GM15510 (cell line): Measurements from ENCODE around the gene HOXD4.

Experiments
- POLR2A ChIP-seq: IDR thresholded peaks from 3 replicates; pipeline ENCODE4 v1.6.1; 2011; ENCODE audit warnings: borderline replicate concordance; ENCODE audit not compliant: insufficient read length; ENCODE audit errors: extremely low read depth

The HOXD4 gene

DNA sequence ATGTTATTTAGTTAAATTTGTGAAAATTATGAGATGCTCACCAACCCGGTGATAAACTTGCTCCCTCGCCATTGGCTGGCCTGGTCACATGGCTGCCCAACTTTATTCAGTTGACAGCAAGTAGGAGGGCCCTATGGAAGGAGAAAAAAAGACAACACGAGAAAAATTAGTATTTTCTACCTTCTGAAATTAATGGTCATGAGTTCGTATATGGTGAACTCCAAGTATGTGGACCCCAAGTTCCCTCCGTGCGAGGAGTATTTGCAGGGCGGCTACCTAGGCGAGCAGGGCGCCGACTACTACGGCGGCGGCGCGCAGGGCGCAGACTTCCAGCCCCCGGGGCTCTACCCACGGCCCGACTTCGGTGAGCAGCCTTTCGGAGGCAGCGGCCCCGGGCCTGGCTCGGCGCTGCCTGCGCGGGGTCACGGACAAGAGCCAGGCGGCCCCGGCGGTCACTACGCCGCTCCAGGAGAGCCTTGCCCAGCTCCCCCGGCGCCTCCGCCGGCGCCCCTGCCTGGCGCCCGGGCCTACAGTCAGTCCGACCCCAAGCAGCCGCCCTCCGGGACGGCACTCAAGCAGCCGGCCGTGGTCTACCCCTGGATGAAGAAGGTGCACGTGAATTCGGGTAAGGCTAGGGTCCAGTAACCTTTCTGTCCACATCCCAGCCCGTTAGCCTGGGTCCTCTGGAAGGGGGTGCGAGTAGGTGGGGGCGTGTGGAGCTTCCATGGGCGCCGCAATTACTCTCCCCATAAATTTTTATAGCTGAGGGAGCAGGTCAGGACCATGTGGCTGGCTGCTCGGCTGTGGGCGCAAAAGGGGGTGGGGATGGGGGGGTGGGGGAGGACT, at the start of gene HOXD4:
TSS of gene HOXD4 (plus strand) at position 109 of the 846 bp plus-strand sequence. CDS start at position 193, 84 bp downstream.
- no peak for TF ChIP-seq POLR2A

GRCh38 chr2:176101842-176102241, 49.5 kb upstream of the HOXD4 start:
- TF ChIP-seq POLR2A, result no peak

- no peak for TF ChIP-seq POLR2A
These were observed 49.0 kb upstream of the HOXD4 start for GRCh38 chr2:176102309-176102866.

GRCh38 chr2:176103194-176103593, 48.2 kb upstream of the HOXD4 start:
- TF ChIP-seq POLR2A, result no peak

GRCh38 chr2:176103742-176104315, 47.5 kb upstream of the HOXD4 start:
- no peak for TF ChIP-seq POLR2A

DNA sequence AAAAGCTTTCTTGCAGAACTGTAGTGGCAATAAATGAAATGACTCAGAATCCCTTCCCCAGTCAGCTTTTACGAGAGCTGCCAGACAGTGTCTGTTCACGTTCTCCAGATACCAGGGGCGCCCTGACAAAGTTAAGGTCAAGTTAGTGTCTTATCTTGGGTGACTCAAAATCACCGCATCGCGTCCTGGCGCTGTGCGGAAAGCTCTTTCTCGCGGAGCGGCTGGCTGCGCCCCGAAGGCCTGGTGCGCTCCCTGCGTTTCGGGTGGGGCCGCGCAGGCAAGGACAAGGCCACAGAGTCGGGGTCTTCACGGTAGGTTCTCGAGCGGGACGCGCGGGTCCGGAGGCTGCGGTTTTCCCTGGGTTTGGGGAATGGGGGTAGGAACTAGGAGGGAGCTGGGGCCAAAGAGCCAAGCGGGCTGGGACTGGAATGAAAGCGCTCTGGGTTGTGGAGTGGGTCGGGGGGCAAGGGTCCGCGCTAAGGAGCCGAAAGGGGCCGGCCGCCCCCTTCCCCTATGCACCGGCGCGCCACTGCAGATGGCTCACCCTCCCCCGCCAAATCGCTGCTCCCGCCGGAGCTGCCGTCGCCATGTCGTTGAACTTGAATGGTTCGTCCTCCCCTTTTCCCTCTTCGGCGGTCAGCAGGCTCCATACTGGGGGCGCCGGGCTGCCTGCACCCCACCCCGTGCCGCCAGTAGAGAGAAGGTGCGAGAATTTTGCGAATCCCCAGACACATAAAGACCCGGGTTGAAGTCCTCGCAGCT, 46.9 kb upstream of the HOXD4 start:
- no peak for TF ChIP-seq POLR2A

DNA sequence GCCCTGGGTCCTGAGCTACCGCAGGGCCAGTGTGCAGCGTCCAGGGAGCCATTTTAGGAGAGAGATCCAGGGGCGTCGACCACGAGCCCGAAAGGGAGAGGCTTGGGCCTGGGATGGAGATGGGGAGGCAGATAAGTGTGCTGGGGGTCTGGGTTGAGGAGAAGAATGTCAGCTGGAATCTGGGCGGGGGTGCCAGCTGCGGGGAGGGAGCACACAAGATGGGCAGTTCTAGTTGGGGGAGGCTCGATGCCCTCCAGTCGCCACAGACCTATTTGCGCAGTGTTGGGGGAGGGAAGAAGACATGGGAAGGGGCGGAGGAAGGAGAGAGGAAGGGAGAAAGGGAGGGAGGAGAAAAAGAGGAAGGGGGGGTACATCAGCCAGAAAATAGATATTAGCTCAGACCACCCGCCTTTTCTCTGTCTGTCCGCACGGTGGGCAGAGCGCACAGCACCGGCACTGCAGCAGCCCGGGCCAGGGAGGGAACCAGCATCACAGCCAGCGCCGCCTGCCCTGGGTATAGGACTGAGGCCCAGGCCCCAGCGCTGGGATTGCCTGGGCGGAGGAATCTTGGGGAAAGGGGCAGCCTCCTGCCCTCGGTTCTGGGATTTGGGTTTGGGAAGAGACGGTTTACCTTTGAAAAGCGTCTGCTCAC, 46.1 kb upstream of the HOXD4 start:
- TF ChIP-seq POLR2A, result no peak

DNA sequence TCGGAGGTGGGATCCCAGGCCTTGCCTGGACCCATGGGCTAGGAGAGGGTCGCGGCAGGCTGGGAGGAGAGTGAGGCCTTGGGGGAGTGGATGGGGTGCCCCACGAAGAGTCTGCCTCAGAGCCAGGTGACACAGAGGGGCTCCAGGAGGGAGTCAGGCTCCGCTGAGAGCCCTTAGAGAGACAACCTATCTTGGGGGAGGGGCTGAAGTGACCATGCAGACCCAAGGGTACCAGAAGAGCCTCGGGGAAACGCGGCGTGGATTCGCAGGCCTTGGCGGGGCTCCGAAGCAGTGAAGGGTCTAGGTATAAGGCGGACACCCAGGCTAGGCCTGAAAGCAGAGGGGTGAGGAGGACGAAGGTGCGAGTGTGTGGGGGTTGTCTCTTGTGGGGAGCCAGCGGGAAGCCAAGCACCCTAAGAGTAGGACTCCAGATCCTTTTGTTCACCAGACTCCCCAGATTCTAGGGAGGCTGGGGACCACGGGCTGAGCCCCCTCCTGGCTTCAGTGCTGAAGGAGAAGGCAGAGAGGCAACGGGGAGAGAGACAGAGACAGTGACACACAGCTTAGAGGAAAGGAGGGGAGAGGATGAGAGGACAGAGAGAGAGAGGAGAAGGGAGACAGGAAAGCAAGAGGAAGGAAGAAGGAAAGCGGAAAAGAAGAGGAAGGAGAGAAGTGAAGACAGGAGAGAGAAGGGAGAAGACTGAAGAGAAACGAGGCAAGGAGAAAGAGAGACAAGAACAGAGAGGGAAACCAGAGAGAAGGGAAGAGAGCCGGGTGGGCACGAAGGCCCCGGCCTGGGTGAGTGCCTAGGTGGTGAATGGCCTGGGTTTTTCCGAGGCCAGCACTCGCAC, 45.4 kb upstream of the HOXD4 start:
- no peak for TF ChIP-seq POLR2A

DNA sequence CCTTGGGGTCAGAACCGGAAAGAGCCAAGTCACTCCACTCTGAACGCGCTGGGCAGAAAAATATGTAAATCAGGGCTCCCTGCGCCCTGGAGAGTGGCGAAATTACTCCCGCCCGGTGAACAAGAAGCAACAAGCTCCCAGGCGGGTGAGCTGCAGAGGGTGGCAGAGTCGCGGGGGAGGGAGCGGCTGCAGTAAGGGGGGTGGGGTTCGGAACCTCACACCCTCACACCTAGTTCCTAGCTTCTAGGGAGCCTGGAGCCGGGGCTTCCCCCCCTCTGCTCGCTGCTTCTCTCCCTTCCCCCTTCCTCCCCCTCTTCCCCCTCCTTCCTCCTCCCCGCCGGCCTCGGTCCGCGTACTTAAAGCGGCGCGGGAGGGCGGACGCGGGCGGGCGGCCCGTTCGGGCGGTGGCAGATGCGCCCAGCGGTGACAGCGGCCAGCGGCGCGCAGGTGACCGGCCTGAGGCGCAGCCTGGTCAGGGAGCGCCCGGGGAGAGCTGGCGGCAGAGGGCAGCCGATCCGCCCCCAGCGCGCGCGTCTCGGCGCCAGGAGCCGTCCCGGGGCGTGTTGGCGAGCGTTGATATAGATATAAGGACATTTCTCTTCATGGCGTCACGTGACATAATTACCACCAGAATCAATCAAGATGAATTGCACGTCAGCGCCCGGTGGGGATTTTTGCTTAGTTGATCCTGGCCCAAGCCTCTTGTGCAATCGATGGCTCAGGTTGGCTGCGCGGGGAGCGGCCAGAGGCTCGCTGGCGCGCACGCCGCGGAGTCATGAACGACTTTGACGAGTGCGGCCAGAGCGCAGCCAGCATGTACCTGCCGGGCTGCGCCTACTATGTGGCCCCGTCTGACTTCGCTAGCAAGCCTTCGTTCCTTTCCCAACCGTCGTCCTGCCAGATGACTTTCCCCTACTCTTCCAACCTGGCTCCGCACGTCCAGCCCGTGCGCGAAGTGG, 44.5 kb upstream of the HOXD4 start, which contains the start of gene HOXD11:
TSS of gene HOXD11 (plus strand) at position 700 of the 959 bp plus-strand sequence. CDS start at position 776, 76 bp downstream.
- no peak for TF ChIP-seq POLR2A

GRCh38 chr2:176107731-176108181, 43.6 kb upstream of the HOXD4 start:
- no peak for TF ChIP-seq POLR2A

GRCh38 chr2:176109192-176109901, 42.0 kb upstream of the HOXD4 start:
- no peak for TF ChIP-seq POLR2A

DNA sequence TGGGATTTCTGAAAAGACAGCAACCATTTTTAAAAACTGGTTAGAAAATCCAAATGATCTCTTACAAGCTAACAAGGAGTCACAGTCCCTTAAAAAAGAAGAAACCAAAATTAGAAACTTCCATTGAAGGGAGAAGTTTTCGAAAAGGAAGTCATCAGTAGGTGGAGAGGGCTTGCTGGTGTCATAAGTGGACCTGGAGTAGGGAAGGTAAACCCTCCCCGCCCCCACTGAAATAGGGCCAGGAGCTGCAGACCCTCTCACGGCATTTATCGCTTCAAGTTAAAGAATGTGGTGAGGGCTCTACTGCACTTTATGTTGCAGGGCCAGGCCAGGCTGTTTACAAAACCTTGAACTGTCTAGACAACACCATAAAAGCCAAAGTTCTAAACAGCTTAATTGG, 41.4 kb upstream of the HOXD4 start:
- no peak for TF ChIP-seq POLR2A
